Osteoblast (primary cell): ENCODE data around the gene SHH. TPM values are rescaled to one million over a fixed set of nuclear protein-coding genes. Genes with fewer than 3 reads are reported as not detected.

ENCODE experiments used
- DNase-seq: peaks from one replicate; pipeline ENCODE4 v3.0.0; 2011; ENCODE audit warnings: low spot score, mixed read lengths; ENCODE audit not compliant: insufficient read length; ENCODE audit errors: missing footprints
- H2AFZ ChIP-seq: 2 replicates; pipeline ENCODE4 v1.6.0; 2011; ENCODE audit warnings: mild to moderate bottlenecking, low read length
- H3K27ac ChIP-seq: 2 replicates; pipeline ENCODE4 v1.5.1; 2011; ENCODE audit warnings: mild to moderate bottlenecking, low read depth, low read length, moderate library complexity
- H3K27me3 ChIP-seq: 2 replicates; pipeline ENCODE4 v1.6.0; 2012; ENCODE audit warnings: mild to moderate bottlenecking, control low read depth, inconsistent platforms, low read length, moderate library complexity; ENCODE audit not compliant: insufficient read depth
- H3K36me3 ChIP-seq: 2 replicates; pipeline ENCODE4 v1.5.1; 2011; ENCODE audit warnings: mild to moderate bottlenecking, low read length, control low read depth, moderate library complexity; ENCODE audit not compliant: insufficient read depth
- H3K4me1 ChIP-seq: 2 replicates; pipeline ENCODE4 v1.5.1; 2011; ENCODE audit warnings: mild to moderate bottlenecking, low read length, control low read depth, moderate library complexity; ENCODE audit not compliant: insufficient read depth
- H3K4me2 ChIP-seq: 2 replicates; pipeline ENCODE4 v1.6.0; 2011; ENCODE audit warnings: mild to moderate bottlenecking, low read length; ENCODE audit not compliant: insufficient read depth
- H3K4me3 ChIP-seq: fragments of 200-600 bp; sonication (generic); 3 replicates; pipeline ENCODE4 v1.5.1; 2012; ENCODE audit warnings: mild to moderate bottlenecking, low read length, inconsistent platforms; ENCODE audit not compliant: insufficient read depth
- H3K79me2 ChIP-seq: 2 replicates; pipeline ENCODE4 v1.6.0; 2012; ENCODE audit warnings: mild to moderate bottlenecking, low read length, control low read depth, inconsistent platforms; ENCODE audit not compliant: insufficient read depth
- H3K9me3 ChIP-seq: 2 replicates; pipeline ENCODE4 v1.5.1; 2011; ENCODE audit warnings: low read depth, low read length, control low read depth
- H4K20me1 ChIP-seq: 2 replicates; pipeline ENCODE4 v1.6.0; 2012; ENCODE audit warnings: mild to moderate bottlenecking, low read length, control low read depth; ENCODE audit not compliant: insufficient read depth
- CTCF ChIP-seq: IDR thresholded peaks from 2 replicates; pipeline ENCODE4 v1.5.1; 2011; ENCODE audit warnings: mild to moderate bottlenecking, low read depth, low read length, moderate library complexity; ENCODE audit errors: extremely low read depth
- total RNA-seq: library from RNA; depleted of rRNA; stranded (reverse); fragments of >200 nt; gene quantifications from 2 replicates; pipeline ENCODE4 v1.2.3, GENCODE V29; 2012

SHH gene
- total RNA-seq, 1 donor = not detected

- Histone ChIP-seq H3K4me3 (no peak overlapping the region), H3K27ac (no peak overlapping the region)
- peak; percentile 32 for DNase-seq
Observed at GRCh38 chr7:155820788-155821187, 8.5 kb upstream of the SHH start.

GRCh38 chr7:155820246-155820645 is 8.0 kb upstream of the SHH start:
- Histone ChIP-seq H3K27ac (no peak overlapping the region), H3K36me3 (no peaks in the 10 kb centered on the region)

More at GRCh38 chr7:155820788-155821187, 8.5 kb upstream of the SHH start:
- no peak overlapping the region for H2AFZ ChIP-seq
- H3K79me2 ChIP-seq = no peaks in the 10 kb centered on the region
- no peak for TF ChIP-seq CTCF
- no peaks in the 10 kb centered on the region for H3K36me3 ChIP-seq
- H3K4me1 ChIP-seq = no peaks in the 10 kb centered on the region
- no peaks in the 10 kb centered on the region for H4K20me1 ChIP-seq
- no peaks in the 10 kb centered on the region for H3K9me3 ChIP-seq
- no peaks in the 10 kb centered on the region for H3K27me3 ChIP-seq
- H3K4me2 ChIP-seq = no peak overlapping the region

GRCh38 chr7:155819186-155819585 is 6.9 kb upstream of the SHH start:
- Histone ChIP-seq H3K27ac (no peak overlapping the region), H4K20me1 (no peaks in the 10 kb centered on the region), H3K4me3 (no peak overlapping the region), H3K9me3 (no peaks in the 10 kb centered on the region), H3K79me2 (no peaks in the 10 kb centered on the region), H2AFZ (no peak overlapping the region), H3K36me3 (no peaks in the 10 kb centered on the region), H3K4me1 (no peaks in the 10 kb centered on the region), H3K4me2 (no peak overlapping the region), H3K27me3 (peaks cover 2% of the 10 kb centered on the region)
- no peak for TF ChIP-seq CTCF
- DNase-seq = peak; percentile 22

More at GRCh38 chr7:155820246-155820645, 8.0 kb upstream of the SHH start:
- Histone ChIP-seq H3K4me3 (no peak overlapping the region), H2AFZ (no peak overlapping the region), H3K4me1 (no peaks in the 10 kb centered on the region), H4K20me1 (no peaks in the 10 kb centered on the region), H3K4me2 (no peak overlapping the region), H3K79me2 (no peaks in the 10 kb centered on the region), H3K27me3 (no peaks in the 10 kb centered on the region), H3K9me3 (no peaks in the 10 kb centered on the region)
- DNase-seq = no peak
- no peak for TF ChIP-seq CTCF

- H3K36me3 ChIP-seq = no peaks in the 10 kb centered on the region
- H3K27ac ChIP-seq = no peak overlapping the region
- DNase-seq = peak; percentile 73
- H2AFZ ChIP-seq = no peak overlapping the region
- no peak overlapping the region for H3K4me2 ChIP-seq
- no peaks in the 10 kb centered on the region for H3K4me1 ChIP-seq
- no peak overlapping the region for H3K4me3 ChIP-seq
- H3K27me3 ChIP-seq = peaks cover 5% of the 10 kb centered on the region
- H4K20me1 ChIP-seq = no peaks in the 10 kb centered on the region
- TF ChIP-seq CTCF = no peak
- no peaks in the 10 kb centered on the region for H3K79me2 ChIP-seq
- no peaks in the 10 kb centered on the region for H3K9me3 ChIP-seq
Observed at GRCh38 chr7:155818820-155819168, 6.5 kb upstream of the SHH start.
